H9 (cell line): ENCODE measurements around the gene ENPP6. TPM values are rescaled to one million over a fixed set of nuclear protein-coding genes. Genes with fewer than 3 reads are reported as not detected.

Experiments used
- DNase-seq: peaks from one replicate; pipeline ENCODE4 v3.0.0-alpha.2; 2017
- H2AFZ ChIP-seq: one replicate; pipeline ENCODE4 v1.6.1; 2013; ENCODE audit warnings: mild to moderate bottlenecking, low read length, control low read depth, moderate library complexity
- H2AK5ac ChIP-seq: 2 replicates; pipeline ENCODE4 v1.6.1; 2013; ENCODE audit warnings: low read length, control low read depth, mixed read lengths; ENCODE audit not compliant: insufficient read length
- H2BK120ac ChIP-seq: one replicate; pipeline ENCODE4 v1.6.1; 2013; ENCODE audit warnings: low read depth, mild to moderate bottlenecking, low read length, control low read depth, inconsistent platforms; ENCODE audit not compliant: poor library complexity, severe bottlenecking
- H2BK12ac ChIP-seq: 2 replicates; pipeline ENCODE4 v1.6.1; 2013; ENCODE audit warnings: low read length, control low read depth, mixed read lengths, low read depth; ENCODE audit not compliant: insufficient read length
- H2BK15ac ChIP-seq: 2 replicates; pipeline ENCODE4 v1.6.1; 2013; ENCODE audit warnings: low read depth, low read length, control low read depth
- H2BK20ac ChIP-seq: one replicate; pipeline ENCODE4 v1.6.1; 2013; ENCODE audit warnings: low read depth, mild to moderate bottlenecking, low read length, control low read depth, inconsistent platforms; ENCODE audit not compliant: poor library complexity, severe bottlenecking
- H2BK5ac ChIP-seq: 2 replicates; pipeline ENCODE4 v1.6.1; 2013; ENCODE audit warnings: low read length, control low read depth, mixed read lengths; ENCODE audit not compliant: insufficient read length
- H3K14ac ChIP-seq: 2 replicates; pipeline ENCODE4 v1.6.1; 2013; ENCODE audit warnings: low read length, control low read depth; ENCODE audit not compliant: insufficient read depth
- H3K18ac ChIP-seq: 2 replicates; pipeline ENCODE4 v1.6.1; 2013; ENCODE audit warnings: low read depth, mild to moderate bottlenecking, mixed read lengths, low read length, control low read depth; ENCODE audit not compliant: insufficient read length
- H3K23ac ChIP-seq: 2 replicates; pipeline ENCODE4 v1.6.1; 2013; ENCODE audit warnings: low read length, control low read depth, mixed read lengths, low read depth; ENCODE audit not compliant: insufficient read length
- H3K23me2 ChIP-seq: 2 replicates; pipeline ENCODE4 v1.6.1; 2013; ENCODE audit warnings: low read depth, mild to moderate bottlenecking, mixed read lengths, low read length, control low read depth; ENCODE audit not compliant: insufficient read length, poor library complexity, severe bottlenecking
- H3K27ac ChIP-seq: 2 replicates; pipeline ENCODE4 v1.5.1; 2013; ENCODE audit warnings: low read length, control low read depth, mixed read lengths, low read depth; ENCODE audit not compliant: insufficient read length
- H3K27me3 ChIP-seq: 2 replicates; pipeline ENCODE4 v1.6.1; 2013; ENCODE audit warnings: low read length, control low read depth, inconsistent platforms; ENCODE audit not compliant: insufficient read depth
- H3K4ac ChIP-seq: 2 replicates; pipeline ENCODE4 v1.6.1; 2013; ENCODE audit warnings: low read depth, mild to moderate bottlenecking, control low read depth, inconsistent platforms, low read length, moderate library complexity
- H3K4me1 ChIP-seq: 2 replicates; pipeline ENCODE4 v1.6.1; 2013; ENCODE audit warnings: low read length, control low read depth, inconsistent platforms; ENCODE audit not compliant: insufficient read depth
- H3K4me2 ChIP-seq: 2 replicates; pipeline ENCODE4 v1.6.1; 2013; ENCODE audit warnings: low read length, control low read depth, mixed read lengths; ENCODE audit not compliant: insufficient read length, insufficient read depth
- H3K56ac ChIP-seq: 2 replicates; pipeline ENCODE4 v1.6.1; 2013; ENCODE audit warnings: low read depth, mild to moderate bottlenecking, mixed read lengths, low read length, control low read depth; ENCODE audit not compliant: insufficient read length
- H3K79me1 ChIP-seq: 2 replicates; pipeline ENCODE4 v1.6.1; 2013; ENCODE audit warnings: low read depth, mild to moderate bottlenecking, moderate library complexity, low read length, control low read depth, inconsistent platforms; ENCODE audit not compliant: insufficient read depth, poor library complexity, severe bottlenecking
- H3K79me2 ChIP-seq: 2 replicates; pipeline ENCODE4 v1.6.1; 2013; ENCODE audit warnings: low read length, control low read depth, inconsistent platforms; ENCODE audit not compliant: insufficient read depth
- H3K9ac ChIP-seq: 2 replicates; pipeline ENCODE4 v1.6.1; 2013; ENCODE audit warnings: low read length, control low read depth, mixed read lengths; ENCODE audit not compliant: insufficient read length; ENCODE audit errors: extremely low read depth
- H3K9me3 ChIP-seq: one replicate; pipeline ENCODE4 v1.6.1; 2013; ENCODE audit warnings: low read depth, low read length, inconsistent platforms; ENCODE audit not compliant: control insufficient read depth
- H3T11ph ChIP-seq: one replicate; pipeline ENCODE4 v1.6.1; 2013; ENCODE audit warnings: mild to moderate bottlenecking, low read length, control low read depth, inconsistent platforms
- H4K20me1 ChIP-seq: one replicate; pipeline ENCODE4 v1.6.1; 2013; ENCODE audit not compliant: control insufficient read depth, insufficient read length, insufficient read depth
- H4K5ac ChIP-seq: 2 replicates; pipeline ENCODE4 v1.6.1; 2013; ENCODE audit warnings: low read depth, mild to moderate bottlenecking, mixed read lengths, low read length, control low read depth; ENCODE audit not compliant: insufficient read length
- H4K8ac ChIP-seq: replicated peaks from 2 replicates; pipeline ENCODE4 v1.6.1; 2013; ENCODE audit warnings: low read length, control low read depth, mixed read lengths, low read depth; ENCODE audit not compliant: insufficient read length
- H4K91ac ChIP-seq: 2 replicates; pipeline ENCODE4 v1.6.1; 2013; ENCODE audit warnings: low read depth, mild to moderate bottlenecking, moderate library complexity, mixed read lengths, low read length, control low read depth; ENCODE audit not compliant: insufficient read length
- H3K27ac Mint-ChIP-seq, 3 experiments: 2 replicates in 2 of 3; 3 replicates in 1 of 3; pipeline ENCODE4 v1.8.0; 2020 to 2021; ENCODE audit warnings: mixed read lengths in 3 of 3, mild to moderate bottlenecking in 1 of 3, moderate library complexity in 1 of 3
- H3K27me3 Mint-ChIP-seq: 2 replicates; pipeline ENCODE4 v1.8.0; 2021; ENCODE audit warnings: low read depth, mild to moderate bottlenecking, moderate library complexity, mixed read lengths
- H3K36me3 Mint-ChIP-seq, 3 experiments: 2 replicates in 2 of 3; 3 replicates in 1 of 3; pipeline ENCODE4 v1.8.0; 2020 to 2021; ENCODE audit warnings: low read depth in 3 of 3, mixed read lengths in 3 of 3; ENCODE audit not compliant: insufficient read depth in 1 of 3
- H3K4me1 Mint-ChIP-seq, 2 experiments: 2 replicates each; pipeline ENCODE4 v1.8.0; 2020; ENCODE audit warnings: mixed read lengths in 2 of 2
- H3K4me3 Mint-ChIP-seq, 2 experiments: 2 replicates in 1 of 2; 3 replicates in 1 of 2; pipeline ENCODE4 v1.8.0; 2020 to 2021; ENCODE audit warnings: mild to moderate bottlenecking in 2 of 2, mixed read lengths in 2 of 2, moderate library complexity in 1 of 2
- H3K9me3 Mint-ChIP-seq, 2 experiments: 2 replicates in 1 of 2; 3 replicates in 1 of 2; pipeline ENCODE4 v1.8.0; 2020; ENCODE audit warnings: mild to moderate bottlenecking in 2 of 2, mixed read lengths in 2 of 2, moderate library complexity in 1 of 2
- WGBS: extraction: QIAGEN DNeasy Blood & Tissue Kit; methylation state at CpG from one replicate; pipeline ENCODE4 v1.1.7; 2013; ENCODE audit warnings: missing lambda C conversion rate, low lambda C conversion rate, mixed read lengths; ENCODE audit not compliant: insufficient read length; ENCODE audit errors: extremely low coverage; 5-methylcytosine and 5-hydroxymethylcytosine counted together
- total RNA-seq: library from RNA; stranded (reverse); gene quantifications from 2 replicates; pipeline ENCODE4 v1.2.1, GENCODE V29; 2021
- TF ChIP-seq, protein P1 (sequence below): fragments of 200-600 bp; sonication (generic); conservative IDR thresholded peaks from 3 replicates; pipeline ENCODE4 v1.8.0; 2021; ENCODE audit warnings: antibody characterized with exemption, mild to moderate bottlenecking

The ENPP6 gene
- total RNA-seq, 1 experiment from 2014 or later: not detected

DNA sequence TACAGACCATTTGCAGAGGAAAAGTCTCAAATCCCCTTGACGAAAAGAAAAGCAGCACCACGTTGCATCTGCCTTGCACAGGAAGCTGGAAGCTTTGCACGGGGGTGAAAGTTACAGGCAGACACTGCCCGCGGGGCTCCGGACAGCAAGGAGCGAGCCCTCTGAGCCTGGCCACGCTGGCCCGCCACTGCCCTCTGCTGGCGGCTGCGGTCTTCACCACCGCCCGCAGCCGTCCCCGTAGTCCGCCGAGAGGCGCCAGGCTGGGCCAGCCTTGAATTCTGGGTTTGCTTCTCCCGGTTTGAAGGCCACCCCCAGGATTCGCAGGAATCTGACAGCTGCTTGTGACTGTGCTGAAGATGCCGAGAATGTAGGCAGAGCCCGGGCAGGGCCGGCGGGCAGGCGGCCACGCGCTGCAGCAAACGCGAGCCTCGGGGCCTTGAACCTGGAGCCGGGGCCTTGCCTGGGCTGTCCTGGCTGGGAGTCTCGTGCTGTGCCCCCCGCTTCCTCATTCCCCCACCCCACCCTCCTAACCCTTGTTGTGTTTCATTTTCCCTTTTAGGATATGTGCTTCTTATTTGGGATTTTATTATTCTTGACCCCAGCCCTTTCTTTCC, 49.2 kb downstream of the ENPP6 start:
- H3K9ac ChIP-seq: no peak overlapping the region
- Mint-ChIP-seq H3K27ac (peak overlapping the region in 1 of 3 experiments; percentile 73; a peak in 1 of 7 replicates), H3K36me3 (no peaks in the 10 kb centered on the region; a peak in 2 of 7 replicates), H3K9me3 (no peaks in the 10 kb centered on the region), H3K4me1 (peaks cover 59 to 60% of the 10 kb centered on the region in 2 experiments), H3K4me3 (peak overlapping the region; percentile 27 to 64; a peak in 3 of 5 replicates), H3K27me3 (peaks cover 71% of the 10 kb centered on the region)
- H3K4me1 ChIP-seq: peaks cover 6% of the 10 kb centered on the region; the same call in 1 of the 2 replicates
- H3K79me2 ChIP-seq: no peaks in the 10 kb centered on the region
- H2AK5ac ChIP-seq: no peak overlapping the region
- TF ChIP-seq, protein P1, sequence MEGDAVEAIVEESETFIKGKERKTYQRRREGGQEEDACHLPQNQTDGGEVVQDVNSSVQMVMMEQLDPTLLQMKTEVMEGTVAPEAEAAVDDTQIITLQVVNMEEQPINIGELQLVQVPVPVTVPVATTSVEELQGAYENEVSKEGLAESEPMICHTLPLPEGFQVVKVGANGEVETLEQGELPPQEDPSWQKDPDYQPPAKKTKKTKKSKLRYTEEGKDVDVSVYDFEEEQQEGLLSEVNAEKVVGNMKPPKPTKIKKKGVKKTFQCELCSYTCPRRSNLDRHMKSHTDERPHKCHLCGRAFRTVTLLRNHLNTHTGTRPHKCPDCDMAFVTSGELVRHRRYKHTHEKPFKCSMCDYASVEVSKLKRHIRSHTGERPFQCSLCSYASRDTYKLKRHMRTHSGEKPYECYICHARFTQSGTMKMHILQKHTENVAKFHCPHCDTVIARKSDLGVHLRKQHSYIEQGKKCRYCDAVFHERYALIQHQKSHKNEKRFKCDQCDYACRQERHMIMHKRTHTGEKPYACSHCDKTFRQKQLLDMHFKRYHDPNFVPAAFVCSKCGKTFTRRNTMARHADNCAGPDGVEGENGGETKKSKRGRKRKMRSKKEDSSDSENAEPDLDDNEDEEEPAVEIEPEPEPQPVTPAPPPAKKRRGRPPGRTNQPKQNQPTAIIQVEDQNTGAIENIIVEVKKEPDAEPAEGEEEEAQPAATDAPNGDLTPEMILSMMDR: peak; percentile 98
- no peak overlapping the region for H3K18ac ChIP-seq
- no peak overlapping the region for H2BK20ac ChIP-seq
- peak; percentile 90 for DNase-seq
- no peak overlapping the region for H3K4ac ChIP-seq
- no peak overlapping the region for H2BK12ac ChIP-seq
- peak overlapping the region; percentile 35 for H3K4me2 ChIP-seq
- H3K23ac ChIP-seq: no peak overlapping the region
- H3K27me3 ChIP-seq: no peaks in the 10 kb centered on the region
- no peak overlapping the region for H3K56ac ChIP-seq
- no peak overlapping the region for H2BK15ac ChIP-seq
- H4K5ac ChIP-seq: no peak overlapping the region
- WGBS: no CpG with 5 or more reads among the region's 33 CpGs
- H4K91ac ChIP-seq: no peak overlapping the region
- no peaks in the 10 kb centered on the region for H4K20me1 ChIP-seq
- no peak overlapping the region for H2BK5ac ChIP-seq
- no peaks in the 10 kb centered on the region for H3K79me1 ChIP-seq
- H3K14ac ChIP-seq: no peak overlapping the region
- no peaks in the 10 kb centered on the region for H3K9me3 ChIP-seq
- H4K8ac ChIP-seq: no peak overlapping the region
- no peak overlapping the region for H3K27ac ChIP-seq
- H2AFZ ChIP-seq: no peak overlapping the region
- no peak overlapping the region for H3T11ph ChIP-seq
- H2BK120ac ChIP-seq: no peak overlapping the region
- no peaks in the 10 kb centered on the region for H3K23me2 ChIP-seq
